HCT116 (cell line): ENCODE measurements around the gene AXIN1. TPM values are rescaled to one million over a fixed set of nuclear protein-coding genes. Genes with fewer than 3 reads are reported as not detected.

ENCODE experiments used
- ATAC-seq: fragments of 200-7000 bp; cut with Tn5 transposase; 2 replicates; pipeline ENCODE4 v1.9.1; 2020; ENCODE audit warnings: mild to moderate bottlenecking, moderate library complexity
- BruUV-seq: library from RNA; stranded (reverse); fragments of 400-500 nt; replicated peaks from 2 replicates; lab custom pipeline; 2021; lab: Mats Ljungman, UMichigan
- CTCF ChIA-PET: fragments of 300-600 bp; sonication (Branson Sonifier 250); formaldehyde crosslinking; loops from one replicate; lab custom pipeline; 2021; ENCODE audit warnings: antibody characterized with exemption; lab: Charles Lee
- POLR2A ChIA-PET: fragments of 300-600, 350-600 bp; sonication (Branson Sonifier 250); formaldehyde crosslinking; loops from one replicate; lab custom pipeline; 2021; ENCODE audit warnings: antibody characterized with exemption; lab: Charles Lee
- RAD21 ChIA-PET, 2 experiments: fragments of 300-600 bp; sonication (Branson Sonifier 250); formaldehyde crosslinking; loops; one replicate each; lab custom pipeline; 2023; ENCODE audit warnings: low total read pairs in 2 of 2; ENCODE audit not compliant: uncharacterized antibody in 2 of 2, unreplicated experiment in 2 of 2, low non-redundant PET in 1 of 2; lab: Charles Lee
- DNase-seq: peaks from one replicate; pipeline ENCODE4 v3.0.0-alpha.2; 2010; ENCODE audit warnings: low read depth, low spot score
- H2AFZ ChIP-seq: fragments of 200-600 bp; shearing (Covaris generic), sonication (generic); 2 replicates; pipeline ENCODE4 v1.6.1; 2017; ENCODE audit warnings: low read depth, mixed run types, mixed read lengths, antibody characterized with exemption, low read length; ENCODE audit not compliant: poor library complexity, severe bottlenecking
- H3K27ac ChIP-seq: 2 replicates; pipeline ENCODE4 v1.5.1; 2012; ENCODE audit warnings: low read depth, low read length
- H3K27me3 ChIP-seq: fragments of 200-600 bp; sonication (generic); 2 replicates; pipeline ENCODE4 v1.6.1; 2016; ENCODE audit warnings: mixed run types, low read length, mixed read lengths; ENCODE audit not compliant: insufficient read depth
- H3K36me3 ChIP-seq, 2 experiments: fragments of 200-500 bp in 1 of 2; fragments of 200-600 bp in 1 of 2; sonication (Bioruptor generic) in 1 of 2; sonication (generic) in 1 of 2; 2 replicates each; pipeline versions ENCODE4 v1.5.1 to v1.6.1; 2014 to 2016; ENCODE audit warnings: low read length in 2 of 2, inconsistent platforms in 1 of 2, mixed read lengths in 1 of 2, mixed run types in 1 of 2; ENCODE audit not compliant: insufficient read depth in 2 of 2, control insufficient read depth in 1 of 2
- H3K4me1 ChIP-seq, 2 experiments: fragments of 200-600 bp in 1 of 2; sonication (generic) in 1 of 2; 2 replicates each; pipeline versions ENCODE4 v1.5.1 to v1.6.1; 2012 to 2017; ENCODE audit warnings: low read length in 2 of 2, inconsistent platforms in 1 of 2, mild to moderate bottlenecking in 1 of 2, mixed read lengths in 1 of 2, mixed run types in 1 of 2, moderate library complexity in 1 of 2; ENCODE audit not compliant: insufficient read depth in 2 of 2, control insufficient read depth in 1 of 2
- H3K4me2 ChIP-seq: fragments of 200-600 bp; sonication (generic); 2 replicates; pipeline ENCODE4 v1.6.1; 2017; ENCODE audit warnings: mixed run types, low read length, mixed read lengths
- H3K4me3 ChIP-seq, 2 experiments: fragments of 200-600 bp in 1 of 2; sonication (generic) in 1 of 2; replicated peaks in 1 of 2; 2 replicates each; pipeline ENCODE4 v1.5.1; 2011 to 2016; ENCODE audit warnings: low read length in 2 of 2, control low read depth in 1 of 2, low read depth in 1 of 2, mild to moderate bottlenecking in 1 of 2, mixed read lengths in 1 of 2, mixed run types in 1 of 2
- H3K79me2 ChIP-seq: fragments of 200-600 bp; sonication (generic); 2 replicates; pipeline ENCODE4 v1.6.1; 2017; ENCODE audit warnings: mild to moderate bottlenecking, mixed run types, low read length, moderate library complexity, mixed read lengths; ENCODE audit not compliant: insufficient read depth
- H3K9ac ChIP-seq: fragments of 200-600 bp; sonication (generic); 2 replicates; pipeline ENCODE4 v1.6.1; 2016; ENCODE audit warnings: low read length, mixed read lengths
- H3K9me2 ChIP-seq: fragments of 200-600 bp; sonication (generic), shearing (Covaris generic); 2 replicates; pipeline ENCODE4 v1.6.1; 2017; ENCODE audit warnings: mixed run types, mild to moderate bottlenecking, moderate library complexity; ENCODE audit not compliant: insufficient read depth
- H3K9me3 ChIP-seq, 2 experiments: fragments of 200-500 bp in 1 of 2; fragments of 200-600 bp in 1 of 2; sonication (Bioruptor generic) in 1 of 2; sonication (generic) in 1 of 2; 2 replicates each; pipeline ENCODE4 v1.6.1; 2014 to 2017; ENCODE audit warnings: low read length in 2 of 2, mixed read lengths in 2 of 2, inconsistent platforms in 1 of 2, low read depth in 1 of 2, mild to moderate bottlenecking in 1 of 2, mixed run types in 1 of 2, moderate library complexity in 1 of 2; ENCODE audit not compliant: control insufficient read depth in 1 of 2, insufficient read depth in 1 of 2
- H4K20me1 ChIP-seq: fragments of 200-600 bp; sonication (generic), shearing (Covaris generic); 2 replicates; pipeline ENCODE4 v1.6.1; 2017; ENCODE audit warnings: mixed run types, mild to moderate bottlenecking, moderate library complexity; ENCODE audit not compliant: insufficient read depth
- ATF3 ChIP-seq: IDR thresholded peaks from 2 replicates; pipeline ENCODE4 v1.6.1; 2012
- CBX3 ChIP-seq: IDR thresholded peaks from 2 replicates; pipeline ENCODE4 v1.6.1; 2012; ENCODE audit warnings: low read depth
- EZH2 ChIP-seq: fragments of 200-600 bp; sonication (generic); IDR thresholded peaks from 2 replicates; pipeline ENCODE4 v1.6.1; 2017; ENCODE audit warnings: antibody characterized with exemption, mixed run types
- FOSL1 ChIP-seq: IDR thresholded peaks from 2 replicates; pipeline ENCODE4 v1.6.1; 2012; ENCODE audit warnings: low read depth
- JUND ChIP-seq: IDR thresholded peaks from 2 replicates; pipeline ENCODE4 v1.6.1; 2012
- POLR2AphosphoS5 ChIP-seq: IDR thresholded peaks from 2 replicates; pipeline ENCODE4 v1.6.1; 2011; ENCODE audit warnings: mild to moderate bottlenecking, low read depth, low read length, moderate library complexity
- RAD21 ChIP-seq: IDR thresholded peaks from 2 replicates; pipeline ENCODE4 v1.6.1; 2012; ENCODE audit warnings: low read depth, mild to moderate bottlenecking
- ZNF274 ChIP-seq: fragments of 200-500 bp; sonication (Bioruptor generic); IDR thresholded peaks from 2 replicates; pipeline ENCODE4 v1.6.1; 2014; ENCODE audit warnings: mild to moderate bottlenecking, low read depth, low read length, inconsistent platforms
- intact Hi-C: fragments of 100-400 bp; cut with micrococcal nuclease; formaldehyde crosslinking; loops from 2 replicates; pipeline ENCODE4 v1.10.0; 2022
- total RNA-seq: library from RNA; stranded (reverse); gene quantifications from one replicate; pipeline ENCODE4 v1.2.1, GENCODE V29; 2021; ENCODE audit not compliant: unreplicated experiment
- TF ChIP-seq, protein P1 (sequence below): IDR thresholded peaks from 2 replicates; pipeline ENCODE4 v1.6.1; 2011; ENCODE audit warnings: mild to moderate bottlenecking, low read length, moderate library complexity; ENCODE audit not compliant: insufficient replicate concordance; ENCODE audit errors: extremely low read depth

The AXIN1 gene
- total RNA-seq, 1 experiment from 2014 or later, result 20.2 TPM

DNA sequence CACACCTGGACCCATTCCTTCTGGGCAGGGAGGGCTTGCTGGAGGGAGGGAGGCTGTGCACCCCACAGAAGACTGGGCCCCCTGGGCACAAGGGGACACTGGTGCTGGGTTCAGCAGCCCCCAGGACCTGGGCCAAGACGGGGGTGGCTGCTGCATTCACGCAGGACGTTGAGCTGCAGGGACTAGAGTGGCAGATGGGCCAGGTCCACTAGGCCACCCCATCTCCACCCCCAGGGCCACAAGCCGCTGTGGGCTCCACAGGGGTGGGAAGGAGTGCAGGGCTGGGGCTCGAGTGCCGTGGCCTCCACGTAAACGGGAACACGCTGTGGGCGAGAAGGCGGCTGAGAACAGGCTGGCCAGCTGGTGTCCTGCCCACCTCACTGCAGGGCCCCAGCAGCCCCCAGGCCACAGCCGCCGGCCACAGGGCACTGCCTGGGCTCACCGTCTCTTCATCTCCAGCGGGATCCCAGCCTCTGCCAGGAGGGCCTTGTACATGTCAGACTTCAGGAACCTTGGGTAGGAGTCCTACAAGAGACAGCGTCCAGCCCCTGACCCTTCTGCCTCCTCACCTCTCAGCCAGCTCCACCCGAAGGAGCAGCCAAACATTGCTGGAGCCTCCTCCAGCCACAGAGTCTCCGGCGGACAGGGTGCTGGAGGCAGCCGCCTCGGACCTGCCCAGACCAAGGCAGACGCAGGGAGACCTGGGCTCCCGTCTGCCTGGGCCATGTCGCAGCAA is 83.3 kb downstream of the AXIN1 start:
- H3K27ac ChIP-seq, result no peak overlapping the region
- no peak for ATAC-seq
- H3K4me1 ChIP-seq, result no peaks in the 10 kb centered on the region
- intact Hi-C loops, result no loop called here
- no peaks in the 10 kb centered on the region for H3K36me3 ChIP-seq
- BruUV-seq, result no TSS peak
- H3K4me2 ChIP-seq, result no peak overlapping the region
- H4K20me1 ChIP-seq, result no peaks in the 10 kb centered on the region
- POLR2A ChIA-PET, result no interaction called here
- CTCF ChIA-PET, result no interaction called here
- no peak overlapping the region for H3K9ac ChIP-seq
- H3K9me3 ChIP-seq, result no peaks in the 10 kb centered on the region
- no peaks in the 10 kb centered on the region for H3K79me2 ChIP-seq
- H2AFZ ChIP-seq, result no peak overlapping the region
- H3K27me3 ChIP-seq, result no peaks in the 10 kb centered on the region
- RAD21 ChIA-PET, result no interaction called here
- H3K9me2 ChIP-seq, result no peaks in the 10 kb centered on the region
- TF ChIP-seq ATF3 (no peak), CBX3 (no peak), JUND (no peak), POLR2AphosphoS5 (no peak), RAD21 (no peak), EZH2 (no peak), ZNF274 (no peak), FOSL1 (no peak)
- TF ChIP-seq, protein P1, sequence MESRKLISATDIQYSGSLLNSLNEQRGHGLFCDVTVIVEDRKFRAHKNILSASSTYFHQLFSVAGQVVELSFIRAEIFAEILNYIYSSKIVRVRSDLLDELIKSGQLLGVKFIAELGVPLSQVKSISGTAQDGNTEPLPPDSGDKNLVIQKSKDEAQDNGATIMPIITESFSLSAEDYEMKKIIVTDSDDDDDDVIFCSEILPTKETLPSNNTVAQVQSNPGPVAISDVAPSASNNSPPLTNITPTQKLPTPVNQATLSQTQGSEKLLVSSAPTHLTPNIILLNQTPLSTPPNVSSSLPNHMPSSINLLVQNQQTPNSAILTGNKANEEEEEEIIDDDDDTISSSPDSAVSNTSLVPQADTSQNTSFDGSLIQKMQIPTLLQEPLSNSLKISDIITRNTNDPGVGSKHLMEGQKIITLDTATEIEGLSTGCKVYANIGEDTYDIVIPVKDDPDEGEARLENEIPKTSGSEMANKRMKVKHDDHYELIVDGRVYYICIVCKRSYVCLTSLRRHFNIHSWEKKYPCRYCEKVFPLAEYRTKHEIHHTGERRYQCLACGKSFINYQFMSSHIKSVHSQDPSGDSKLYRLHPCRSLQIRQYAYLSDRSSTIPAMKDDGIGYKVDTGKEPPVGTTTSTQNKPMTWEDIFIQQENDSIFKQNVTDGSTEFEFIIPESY, result no peak
- no peak for DNase-seq
- H3K4me3 ChIP-seq, result no peak overlapping the region
